ENCODE measurements around the gene APOF. TPM values are rescaled to one million over a fixed set of nuclear protein-coding genes. Genes with fewer than 3 reads are reported as not detected.

APOF gene
- total and polyA plus RNA-seq, 2 of the 13 experiments (the other 11 are each of a cell fraction or from before 2014, with no cell fraction given): 3.3 to 23.9 TPM

GRCh38 chr12:56315622-56316473 is 46.8 kb downstream of the APOF start, which contains the start of gene CNPY2 (continued):
- TF ChIP-seq ZNF33A (CRISPR knock-in tag; IDR thresholded peaks at IDR 0.05; ENCODE audit: borderline replicate concordance): 0 out of 2 replicates have a peak, but pooled peaks have one; percentile 1
- TF ChIP-seq ZNF557 (CRISPR knock-in tag; IDR thresholded peaks at IDR 0.05): peak; percentile 75; the same call in 1 of the 2 replicates
- peak; percentile 11; the same call in 1 of the 2 replicates for TF ChIP-seq THRA (CRISPR knock-in tag; IDR thresholded peaks at IDR 0.05; ENCODE audit: borderline replicate concordance)
- TF ChIP-seq ZNF18 (CRISPR knock-in tag; IDR thresholded peaks at IDR 0.05; ENCODE audit: insufficient replicate concordance): no peak
- TF ChIP-seq RFX5 (IDR thresholded peaks at IDR 0.05; ENCODE audit: low read depth, low read length): no peak
- TF ChIP-seq ZMYM4 (CRISPR knock-in tag; IDR thresholded peaks at IDR 0.05): peak; percentile 95; the same call in 1 of the 2 replicates
- TF ChIP-seq PBX3 (CRISPR knock-in tag; IDR thresholded peaks at IDR 0.05; ENCODE audit: borderline replicate concordance): 0 out of 2 replicates have a peak, but pooled peaks have one; percentile 73
- TF ChIP-seq ZNF331 (CRISPR knock-in tag; IDR thresholded peaks at IDR 0.05): peak; percentile 40
- peak; percentile 62; the same call in 1 of the 2 replicates for TF ChIP-seq BRCA1 (CRISPR knock-in tag; IDR thresholded peaks at IDR 0.05)
- no peak for TF ChIP-seq ZMYM3 (CRISPR knock-in tag; IDR thresholded peaks at IDR 0.05)
- TF ChIP-seq NR2F6 (IDR thresholded peaks at IDR 0.05): no peak
- no peak; the same call in 1 of the 2 replicates for TF ChIP-seq NR2F6 (CRISPR knock-in tag; IDR thresholded peaks at IDR 0.05)
- no peak; the same call in 1 of the 2 replicates for TF ChIP-seq FOXP4 (CRISPR knock-in tag; IDR thresholded peaks at IDR 0.05)
- peak; percentile 84; the same call in 1 of the 2 replicates for TF ChIP-seq ZNF589 (CRISPR knock-in tag; conservative IDR thresholded peaks at IDR 0.05)
- no peak; the same call in 1 of the 2 replicates for TF ChIP-seq ZNF460 (CRISPR knock-in tag; IDR thresholded peaks at IDR 0.05; ENCODE audit: borderline replicate concordance)
- TF ChIP-seq ELF4 (CRISPR knock-in tag; IDR thresholded peaks at IDR 0.05; ENCODE audit: borderline replicate concordance): no peak
- TF ChIP-seq RFXANK (CRISPR knock-in tag; IDR thresholded peaks at IDR 0.05): peak; percentile 51; the same call in 1 of the 2 replicates
- TF ChIP-seq THAP9 (CRISPR knock-in tag; IDR thresholded peaks at IDR 0.05; ENCODE audit: borderline replicate concordance): peak; percentile 82; the same call in 1 of the 2 replicates
